Measurements from ENCODE around the gene PRKCH. TPM values are rescaled to one million over a fixed set of nuclear protein-coding genes. Genes with fewer than 3 reads are reported as not detected.
A peak's percentile ranks its signal among the peaks of the same experiment; 100 is the strongest.
"Not testable (repeated sequence)": the region's sequence is repeated elsewhere in the genome, so short reads cannot be mapped to it uniquely, and the experiment has no call there.

Gene PRKCH
- total RNA-seq, 1 experiment from 2014 or later = 2.3 TPM

DNA sequence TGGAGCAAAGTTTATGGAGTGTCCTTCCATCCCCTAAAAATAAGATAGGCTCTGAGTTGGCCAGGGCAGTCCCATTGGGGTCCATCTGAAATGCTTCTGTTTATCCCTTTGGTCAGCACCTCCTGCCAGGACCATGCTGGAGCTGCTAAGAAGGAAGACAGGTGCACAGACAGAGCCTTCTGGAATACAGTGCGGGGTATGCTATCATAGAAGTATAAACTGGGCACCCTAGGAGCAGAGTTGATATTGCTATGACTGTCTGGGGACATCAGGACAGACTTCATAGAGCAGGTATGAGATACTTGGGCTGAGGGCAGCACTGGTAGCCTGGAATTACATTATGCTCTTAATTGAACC, 203.5 kb downstream of the PRKCH start:
- no peak for DNase-seq (ENCODE audit: extremely low read depth, low read depth)

DNA sequence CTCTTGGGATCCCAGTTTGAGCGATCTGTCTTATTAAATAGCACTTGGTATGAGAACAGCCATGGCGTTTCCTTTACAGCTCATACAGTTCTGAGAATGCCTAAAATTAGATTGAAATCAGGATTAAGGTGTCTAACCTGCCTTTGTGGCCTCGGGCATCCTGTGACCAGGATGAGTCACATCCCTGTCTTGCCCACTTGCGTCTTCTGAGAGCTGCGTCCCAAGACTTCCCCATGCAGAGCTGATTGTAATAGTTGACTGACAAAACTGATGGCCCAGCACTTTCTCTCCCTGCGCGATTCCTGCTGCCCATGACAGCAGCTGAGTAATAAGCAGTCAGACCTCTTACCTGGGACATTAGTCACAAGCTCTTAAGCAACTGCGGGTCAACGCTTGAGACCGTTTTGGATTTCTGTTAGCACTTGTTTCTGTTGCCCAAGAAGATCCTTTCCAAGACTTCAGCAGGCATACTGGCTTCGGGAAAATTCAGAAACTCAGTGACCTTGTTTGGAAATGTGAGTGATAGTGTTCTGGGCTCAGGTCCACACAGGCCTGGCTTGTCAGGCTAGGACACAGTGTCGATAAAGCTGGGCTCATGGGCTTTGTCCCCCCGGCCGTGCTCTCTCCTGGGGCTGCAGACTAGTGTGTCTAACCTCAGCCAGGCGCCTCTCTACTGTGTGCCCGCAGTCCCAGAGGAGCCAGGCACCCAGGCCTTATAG, 204.1 kb downstream of the PRKCH start:
- DNase-seq (ENCODE audit: extremely low read depth, low read depth) = no peak

DNA sequence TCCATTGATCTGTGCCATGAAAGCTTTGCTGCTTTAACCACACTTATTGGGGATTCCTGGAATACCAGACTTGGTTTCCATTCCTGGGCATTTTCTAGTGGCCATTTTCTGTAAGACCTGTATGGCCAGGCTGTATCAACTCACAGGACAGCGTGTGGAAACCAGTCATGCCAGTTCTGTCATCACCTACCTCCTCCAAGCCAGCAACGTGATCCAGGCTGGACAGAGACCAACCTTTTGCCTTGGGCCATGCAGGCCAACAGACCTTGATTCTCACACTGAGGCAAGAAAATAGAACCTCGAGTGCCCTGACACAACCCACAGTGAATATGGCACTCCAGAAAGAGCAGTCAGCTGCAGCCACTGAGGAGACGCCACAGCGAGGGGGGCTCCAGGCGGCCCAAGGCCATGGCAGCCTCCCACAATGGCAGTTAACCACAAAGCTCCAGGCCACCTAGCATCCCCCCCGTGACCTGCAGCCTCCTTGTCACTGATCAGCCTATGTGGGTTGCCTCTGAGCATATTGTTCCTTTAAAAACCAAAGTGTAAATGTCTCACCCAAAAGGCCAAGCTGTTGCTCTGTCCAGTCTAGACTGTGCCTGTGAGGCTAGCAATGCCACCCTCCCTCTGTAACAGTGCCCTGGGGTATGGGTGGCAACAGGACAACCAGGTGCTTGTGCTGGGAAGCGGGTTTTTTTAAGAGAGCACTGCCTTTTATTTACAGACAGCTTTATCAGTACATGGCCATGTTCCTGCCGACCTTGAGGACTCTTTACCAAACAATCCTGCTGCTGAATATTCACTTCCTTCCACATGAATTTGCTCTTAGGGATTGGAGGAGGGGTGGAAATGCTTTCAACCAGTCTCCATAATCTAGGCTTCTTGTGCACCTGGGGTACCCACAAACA, 205.3 kb downstream of the PRKCH start:
- no peak for DNase-seq (ENCODE audit: extremely low read depth, low read depth)

DNA sequence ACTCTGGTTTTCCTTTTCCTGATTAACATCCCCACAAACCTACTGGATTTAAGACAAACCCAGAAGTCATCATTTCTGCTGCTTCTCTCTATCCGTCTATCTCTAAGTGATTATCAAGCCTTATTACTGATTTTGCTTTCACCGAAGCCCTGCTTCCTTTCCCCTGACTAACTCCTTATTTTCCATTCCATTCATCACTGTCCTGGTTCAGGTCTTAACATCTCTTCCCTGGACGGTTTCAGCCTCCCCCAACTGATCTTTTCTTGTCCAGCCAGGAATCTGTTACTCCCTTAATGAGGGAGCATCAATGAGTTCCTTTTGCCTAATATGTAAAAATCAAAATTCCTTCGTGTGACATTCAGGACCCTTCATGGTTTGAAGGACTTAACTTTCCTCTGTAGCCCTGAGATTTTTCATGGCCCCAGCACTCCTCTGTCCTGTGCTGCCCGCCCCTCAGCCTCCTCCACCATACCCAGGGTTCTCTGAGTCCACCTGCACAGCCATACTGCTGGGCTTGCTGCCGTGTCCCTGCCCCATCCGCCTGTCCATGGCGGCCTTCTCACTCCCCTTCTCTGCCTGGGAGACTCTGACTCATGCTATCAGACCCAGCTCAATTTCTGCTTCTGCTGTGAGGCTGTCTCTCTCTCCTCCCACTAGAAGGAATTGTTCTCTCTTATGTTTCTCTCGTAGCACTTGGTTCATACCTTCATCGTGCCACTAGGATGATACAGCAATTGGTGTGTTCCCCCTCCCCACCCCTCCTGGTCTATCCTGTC, 206.1 kb downstream of the PRKCH start:
- DNase-seq (ENCODE audit: extremely low read depth, low read depth) = no peak

DNA sequence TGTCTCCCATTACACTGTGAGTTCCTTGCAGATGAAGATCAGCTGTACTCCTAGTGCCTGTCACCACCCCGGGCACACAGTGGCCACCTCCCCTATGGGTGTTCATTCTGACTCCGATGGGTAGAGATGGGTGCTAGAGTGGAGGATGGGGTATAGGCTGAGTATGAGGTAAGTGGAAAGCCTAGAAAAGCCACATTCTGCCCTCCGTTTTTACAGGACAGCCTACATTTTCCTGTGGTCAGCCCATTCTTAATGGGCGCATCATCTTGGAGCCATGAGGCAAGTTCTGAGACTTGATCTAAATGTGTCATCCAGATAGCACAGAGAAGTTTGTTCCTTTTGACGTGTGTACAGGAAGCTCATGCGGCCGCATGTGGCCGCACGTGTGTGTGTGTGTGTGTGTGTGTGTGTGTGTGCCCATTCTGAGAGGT, 207.2 kb downstream of the PRKCH start:
- no peak for DNase-seq (ENCODE audit: extremely low read depth, low read depth)

DNA sequence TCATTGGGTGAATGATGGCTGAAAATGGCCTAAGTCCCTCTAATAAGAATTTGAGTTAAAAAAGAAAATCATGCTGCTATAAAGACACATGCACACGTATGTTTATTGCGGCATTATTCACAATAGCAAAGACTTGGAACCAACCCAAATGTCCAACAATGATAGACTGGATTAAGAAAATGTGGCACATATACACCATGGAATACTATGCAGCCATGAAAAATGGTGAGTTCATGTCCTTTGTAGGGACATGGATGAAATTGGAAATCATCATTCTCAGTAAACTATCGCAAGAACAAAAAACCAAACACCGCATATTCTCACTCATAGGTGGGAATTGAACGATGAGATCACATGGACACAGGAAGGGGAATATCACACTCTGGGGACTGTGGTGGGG, 208.0 kb downstream of the PRKCH start:
- DNase-seq (ENCODE audit: extremely low read depth, low read depth) = not testable (repeated sequence)

DNA sequence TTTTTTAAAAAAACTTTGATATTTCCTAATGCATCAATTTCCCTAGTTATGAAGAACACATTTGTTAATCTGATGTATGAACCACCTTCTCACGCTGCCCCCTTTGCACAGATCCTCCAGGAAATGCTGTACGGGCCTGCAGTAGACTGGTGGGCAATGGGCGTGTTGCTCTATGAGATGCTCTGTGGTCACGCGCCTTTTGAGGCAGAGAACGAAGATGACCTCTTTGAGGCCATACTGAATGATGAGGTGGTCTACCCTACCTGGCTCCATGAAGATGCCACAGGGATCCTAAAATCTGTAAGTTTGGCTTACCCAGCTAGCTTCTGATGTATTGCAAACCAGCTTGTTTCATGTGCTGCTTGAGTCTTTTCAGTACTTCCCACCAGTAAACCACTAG, 208.9 kb downstream of the PRKCH start:
- no peak for DNase-seq (ENCODE audit: extremely low read depth, low read depth)

DNA sequence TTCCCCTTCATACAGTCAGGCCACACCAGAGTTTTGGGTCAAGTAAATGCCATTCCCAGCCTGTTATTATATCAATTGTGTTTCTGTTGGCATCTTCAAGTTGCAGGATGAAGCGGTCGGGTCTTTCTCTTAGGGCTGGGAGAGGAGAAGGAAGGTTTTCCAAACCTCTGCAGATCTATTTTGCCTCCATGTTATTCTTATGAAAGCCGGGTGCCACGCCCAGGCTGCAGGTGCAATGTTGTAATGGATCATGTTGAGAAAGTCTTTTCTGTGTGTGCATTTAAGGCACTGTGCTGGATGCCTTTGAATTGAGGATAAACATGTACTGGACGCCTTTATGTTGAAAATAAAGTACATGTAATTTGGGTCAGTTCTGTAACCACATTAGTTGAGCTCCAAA, 209.5 kb downstream of the PRKCH start:
- DNase-seq (ENCODE audit: extremely low read depth, low read depth) = no peak

DNA sequence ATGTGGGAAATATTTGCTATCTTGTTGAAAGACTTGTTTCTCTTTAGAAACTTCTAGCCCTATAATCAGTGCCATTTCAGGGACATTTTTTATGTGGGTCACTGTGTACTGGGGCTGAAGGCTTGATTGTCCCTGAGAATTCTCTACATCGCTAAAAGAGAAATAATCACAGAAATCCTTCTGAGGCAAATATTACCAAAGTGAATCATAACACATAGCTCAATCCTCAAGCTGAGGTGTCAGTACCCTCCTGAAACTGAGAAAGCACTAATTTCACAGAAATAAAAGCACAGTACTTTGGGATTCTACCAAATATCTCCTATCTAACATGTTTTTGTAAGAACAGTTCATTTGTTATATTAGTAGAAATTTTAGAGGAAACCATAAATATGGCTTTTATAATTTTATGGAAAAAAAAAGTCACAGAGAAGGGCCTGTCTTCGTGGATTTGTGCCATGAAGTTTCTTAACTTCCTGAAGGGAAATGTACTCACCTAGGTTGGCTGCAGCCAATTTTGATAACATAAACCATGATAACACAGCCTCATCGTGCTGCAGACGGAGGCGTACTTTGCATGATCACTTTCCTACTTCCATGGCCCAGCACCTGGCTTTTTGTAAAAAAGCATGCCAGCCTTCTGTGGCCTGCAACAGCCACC, 210.2 kb downstream of the PRKCH start:
- DNase-seq (ENCODE audit: extremely low read depth, low read depth) = no peak

DNA sequence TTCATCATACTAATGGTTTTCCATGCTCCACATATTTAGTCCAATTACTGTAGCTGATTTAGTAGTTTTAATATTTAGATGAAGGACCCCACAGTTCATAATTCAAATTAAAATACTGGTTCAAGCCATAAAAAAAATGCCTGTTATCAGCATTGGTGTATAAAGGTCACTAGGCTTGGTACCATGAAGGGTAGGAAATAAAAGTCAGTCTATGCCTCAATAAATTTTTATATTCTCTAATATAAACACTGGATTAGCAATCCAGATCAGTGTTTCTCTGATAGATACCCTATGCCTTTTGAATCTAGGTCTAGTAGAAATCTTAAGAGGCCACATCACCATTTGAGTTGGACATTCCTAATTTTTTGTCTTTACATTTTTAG, 210.7 kb downstream of the PRKCH start:
- DNase-seq (ENCODE audit: extremely low read depth, low read depth) = no peak

DNA sequence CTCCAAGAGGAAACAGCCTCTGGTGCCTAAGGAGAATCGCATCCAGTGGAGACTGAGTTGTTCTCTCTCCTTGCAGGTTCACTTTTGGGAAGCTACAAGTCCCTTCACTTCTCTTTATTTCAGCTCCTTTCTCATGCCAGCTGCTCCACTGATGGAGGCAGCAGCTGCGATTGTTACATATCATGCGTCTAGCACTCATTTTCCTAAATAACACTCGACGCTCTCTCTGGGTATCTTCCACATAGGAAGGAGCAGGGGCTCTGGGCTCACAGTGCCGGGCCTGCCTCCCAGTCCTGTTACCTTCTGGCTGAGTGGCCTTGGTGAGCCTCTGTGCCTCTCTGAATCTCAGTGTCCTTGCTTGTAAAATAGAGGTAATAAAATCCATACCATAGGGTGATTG, 211.4 kb downstream of the PRKCH start:
- DNase-seq (ENCODE audit: extremely low read depth, low read depth) = no peak

DNA sequence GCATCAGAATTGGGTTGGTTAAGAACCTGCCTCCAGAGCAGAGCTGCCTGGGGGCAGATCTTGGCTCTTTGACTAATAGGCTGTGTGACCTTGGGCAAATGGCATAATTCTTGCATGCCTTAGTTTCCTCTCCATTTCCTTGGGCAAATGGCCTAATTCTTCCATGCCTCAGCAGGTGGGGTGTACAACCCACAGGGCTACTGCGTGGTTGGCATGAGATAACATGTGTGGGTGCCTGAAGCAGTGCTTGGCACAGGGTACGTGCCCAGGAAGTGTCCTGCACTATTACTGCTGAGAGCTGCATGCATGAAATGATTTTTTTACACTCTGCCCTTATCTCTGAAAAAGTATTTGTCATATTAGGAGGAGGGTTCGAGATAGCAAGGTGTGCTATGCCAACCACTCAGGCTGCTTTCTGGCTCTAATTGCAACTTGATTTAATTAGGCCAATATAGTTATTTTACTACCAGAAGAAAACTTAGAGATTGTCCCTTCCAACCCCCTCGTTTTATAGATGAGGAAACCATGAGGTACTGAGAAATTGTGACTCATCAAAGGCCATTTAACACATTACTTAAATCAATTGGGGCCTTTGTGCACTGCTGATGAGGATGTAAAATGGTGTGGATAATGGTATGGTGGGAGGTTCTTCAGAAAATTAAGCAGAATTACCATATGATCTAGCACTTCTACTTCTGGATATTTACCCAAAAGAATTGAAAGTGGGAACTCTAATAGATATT, 212.3 kb downstream of the PRKCH start:
- no peak for DNase-seq (ENCODE audit: extremely low read depth, low read depth)

DNA sequence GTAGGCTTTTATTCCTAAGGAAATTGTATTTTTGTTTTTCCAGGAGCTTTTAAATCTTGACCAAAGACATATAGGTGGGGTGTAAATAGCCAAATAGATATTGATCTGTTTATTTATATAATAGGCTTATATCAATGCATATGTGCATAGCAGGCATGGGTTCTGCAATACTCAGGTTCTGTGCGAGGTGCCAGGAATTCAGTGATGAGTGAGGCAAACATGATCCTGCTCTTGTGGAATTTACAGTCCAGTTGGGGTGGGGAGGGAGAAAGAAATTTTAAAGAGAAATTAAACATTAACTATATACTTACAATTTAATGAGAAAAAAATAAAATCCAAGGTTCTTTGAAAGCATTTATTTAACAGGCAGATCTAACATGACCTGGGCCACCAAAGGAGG, 213.7 kb downstream of the PRKCH start:
- DNase-seq (ENCODE audit: extremely low read depth, low read depth) = no peak

DNA sequence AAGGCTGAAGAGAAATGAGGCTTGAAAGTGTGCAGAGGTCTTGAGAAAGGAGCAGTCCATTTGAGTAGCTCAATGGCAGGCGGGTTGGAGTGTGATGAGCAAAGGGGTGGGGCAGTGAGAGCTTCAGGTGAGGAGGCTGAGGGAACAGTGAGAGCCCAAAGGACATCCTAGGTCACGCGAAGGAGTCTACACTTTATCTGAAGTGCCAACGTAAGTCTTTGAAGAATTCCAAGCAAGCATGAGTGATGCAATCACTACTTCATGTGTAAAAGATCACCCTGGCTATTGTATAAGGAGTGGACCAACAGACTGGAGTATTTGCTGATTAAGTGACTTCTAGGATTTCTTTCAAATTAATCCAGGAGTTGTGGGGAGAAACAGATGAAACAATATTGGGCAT, 214.1 kb downstream of the PRKCH start:
- no peak for DNase-seq (ENCODE audit: extremely low read depth, low read depth)

DNA sequence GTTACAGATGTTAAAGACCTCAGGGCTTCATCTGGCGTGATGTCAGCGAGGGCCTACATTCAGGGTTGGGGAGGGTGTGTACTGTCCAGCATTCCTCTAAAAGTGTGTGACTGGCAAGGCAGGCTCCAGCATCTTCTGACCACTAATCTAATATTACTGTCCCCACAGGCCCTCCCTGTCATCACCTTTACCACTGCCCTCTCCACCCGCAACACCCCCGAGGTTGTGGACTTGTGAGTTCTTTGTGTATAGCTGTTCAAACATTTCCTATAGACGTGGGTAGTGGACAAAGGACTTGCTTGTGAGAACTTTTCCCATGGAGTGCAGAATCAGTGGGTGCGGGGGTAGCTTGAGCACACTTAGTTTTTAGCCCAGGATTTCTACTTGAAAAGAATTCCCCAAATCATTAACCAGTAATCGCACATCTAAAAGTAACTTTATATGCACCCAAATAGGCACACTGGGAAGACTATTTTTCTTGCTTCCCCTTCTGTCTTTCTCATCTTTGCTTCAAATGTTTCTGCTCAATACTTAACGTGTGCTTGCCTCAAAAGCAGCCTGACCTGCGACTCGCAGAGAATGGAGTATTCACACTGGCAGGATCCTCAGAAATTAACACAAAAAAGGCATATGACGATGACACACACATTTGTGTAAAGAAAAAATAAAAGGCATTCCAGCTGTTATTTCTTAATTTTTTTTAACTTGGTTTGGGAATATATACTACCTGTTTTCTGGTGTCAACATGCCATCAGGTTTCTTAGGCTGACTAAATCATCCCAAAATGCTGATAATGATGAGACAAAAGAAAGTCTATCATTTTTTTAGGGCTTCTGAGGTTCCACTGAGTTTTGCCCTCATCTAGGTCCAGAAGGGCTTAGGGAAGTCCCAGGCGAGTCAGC, 215.5 kb downstream of the PRKCH start:
- DNase-seq (ENCODE audit: extremely low read depth, low read depth) = no peak

DNA sequence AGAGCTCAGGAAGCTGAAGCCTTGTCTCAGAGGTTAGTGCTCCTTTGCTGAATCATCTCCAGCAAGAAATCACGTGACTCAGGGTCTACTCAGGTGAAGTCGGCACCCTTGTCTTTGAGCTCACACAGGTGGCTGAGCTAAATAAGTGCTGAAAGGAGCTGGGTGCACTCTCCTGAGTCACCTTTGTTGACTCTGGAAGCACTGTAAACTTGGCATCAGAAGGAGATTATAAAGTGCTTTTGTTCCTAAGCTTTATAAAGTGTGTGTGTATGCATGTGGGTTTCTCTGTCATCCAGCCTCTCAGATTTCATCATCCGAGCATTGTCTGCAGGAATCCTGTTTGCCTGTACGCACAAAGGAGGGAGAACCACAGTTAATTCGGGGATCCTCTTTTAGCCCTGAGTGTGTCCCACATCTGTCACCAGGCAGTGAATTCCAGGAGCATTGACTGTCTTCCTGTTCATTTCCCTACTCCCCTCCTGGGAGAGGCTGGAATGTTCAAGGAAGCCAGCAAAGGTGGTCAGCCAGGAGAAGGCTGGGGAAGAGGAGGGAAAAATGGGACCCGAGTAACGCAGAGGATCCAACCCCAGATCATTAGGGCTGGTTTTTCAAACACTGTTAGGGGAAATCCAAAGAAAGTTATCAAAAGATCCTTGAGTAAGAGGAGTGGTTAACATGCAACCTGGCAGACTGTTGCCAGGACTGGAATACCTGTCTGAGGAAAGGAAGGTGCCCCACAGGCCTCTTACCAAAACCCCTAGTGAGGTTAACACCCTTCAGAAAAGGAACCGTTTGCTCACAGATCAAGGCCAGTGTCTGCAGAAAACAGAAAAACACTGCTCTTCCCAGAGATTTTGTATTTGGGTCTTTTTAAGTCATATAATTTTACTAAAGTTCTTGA, 216.4 kb downstream of the PRKCH start:
- DNase-seq (ENCODE audit: extremely low read depth, low read depth) = peak; percentile 37

DNA sequence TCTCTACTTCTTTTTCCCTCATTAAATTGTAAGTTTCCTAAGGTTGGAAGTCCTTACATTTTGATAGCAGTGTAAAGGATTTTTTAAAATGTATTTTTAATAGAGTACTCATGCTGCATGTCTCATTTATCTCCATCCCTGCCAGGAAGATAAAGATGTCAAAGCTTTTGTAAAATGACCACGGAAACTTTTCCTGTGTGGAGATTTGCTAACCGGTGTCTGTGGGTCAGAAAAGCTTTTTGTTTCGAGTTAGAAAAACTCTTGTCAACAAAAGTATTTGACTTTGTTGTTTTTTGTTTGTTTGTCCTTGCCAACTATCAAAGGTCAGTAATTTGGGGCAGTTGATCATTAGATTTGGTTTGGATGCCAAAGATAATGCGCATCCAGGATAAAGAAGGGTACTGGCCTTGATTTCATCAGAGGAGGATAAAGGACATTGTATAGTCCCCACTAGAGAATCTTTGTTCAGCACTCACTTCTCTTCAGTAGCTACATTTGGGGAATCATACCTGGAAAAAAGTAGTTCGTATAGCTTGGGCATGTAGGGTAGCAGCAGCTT, 217.2 kb downstream of the PRKCH start:
- no peak for DNase-seq (ENCODE audit: extremely low read depth, low read depth)

DNA sequence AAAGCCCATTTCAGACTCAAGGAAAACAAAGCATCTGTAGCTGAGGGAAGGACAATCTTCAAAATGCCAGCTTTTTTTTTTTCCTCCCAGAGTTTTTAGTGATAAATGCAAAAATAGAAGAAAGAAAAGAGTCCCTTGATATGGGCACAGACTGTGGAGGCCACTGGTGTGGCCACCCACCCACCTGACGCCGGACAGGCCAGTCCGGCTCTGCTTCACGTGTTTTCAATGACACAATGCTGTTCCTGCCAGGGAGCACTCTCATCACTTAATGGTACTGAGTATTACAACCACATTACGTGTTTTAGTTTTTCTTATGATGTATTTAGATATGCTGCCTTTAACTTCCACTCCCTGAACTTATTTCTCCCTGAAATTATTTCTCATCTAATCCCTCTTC, 218.3 kb downstream of the PRKCH start:
- no peak for DNase-seq (ENCODE audit: extremely low read depth, low read depth)
